WTC11 (cell line): ENCODE data around the gene GABRR1. TPM values are rescaled to one million over a fixed set of nuclear protein-coding genes. Genes with fewer than 3 reads are reported as not detected.

Experiments
- ATAC-seq: fragments of 200-7000 bp; cut with Tn5 transposase; 2 replicates; pipeline ENCODE4 v1.10.0; 2021; ENCODE audit warnings: mild to moderate bottlenecking, moderate library complexity
- CTCF ChIA-PET: fragments of 300-600 bp; sonication (Branson Sonifier 250); formaldehyde crosslinking; loops from one replicate; lab custom pipeline; 2021; ENCODE audit warnings: antibody characterized with exemption; lab: Charles Lee
- POLR2A ChIA-PET: fragments of 350-600 bp; sonication (Branson Sonifier 250); formaldehyde crosslinking; loops from one replicate; lab custom pipeline; 2021; ENCODE audit warnings: antibody characterized with exemption; lab: Charles Lee
- DNase-seq: peaks from one replicate; pipeline ENCODE4 v3.0.0; 2021; ENCODE audit warnings: low spot score
- H3K27ac Mint-ChIP-seq: 2 replicates; pipeline ENCODE4 v1.8.0; 2021; ENCODE audit warnings: mixed read lengths
- H3K27me3 Mint-ChIP-seq: 2 replicates; pipeline ENCODE4 v1.8.0; 2021; ENCODE audit warnings: low read depth, mild to moderate bottlenecking, moderate library complexity, mixed read lengths
- H3K36me3 Mint-ChIP-seq: 2 replicates; pipeline ENCODE4 v1.8.0; 2021; ENCODE audit warnings: mixed read lengths
- H3K4me1 Mint-ChIP-seq: 2 replicates; pipeline ENCODE4 v1.8.0; 2022; ENCODE audit warnings: mixed read lengths
- H3K4me3 Mint-ChIP-seq: 2 replicates; pipeline ENCODE4 v1.8.0; 2021; ENCODE audit warnings: mild to moderate bottlenecking, moderate library complexity, mixed read lengths
- H3K9me3 Mint-ChIP-seq: 2 replicates; pipeline ENCODE4 v1.8.0; 2021; ENCODE audit warnings: mixed read lengths
- AR ChIP-seq: fragments of 250-450 bp; sonication (Bioruptor Pico); IDR thresholded peaks from 2 replicates; pipeline ENCODE4 v1.9.0; 2021; ENCODE audit warnings: mild to moderate bottlenecking
- ATF1 ChIP-seq: sonication (generic); formaldehyde crosslinking; IDR thresholded peaks from 2 replicates; pipeline ENCODE4 v1.8.1; 2023; ENCODE audit warnings: mild to moderate bottlenecking, moderate library complexity, missing genetic modification reagents
- ATF2 ChIP-seq: sonication (generic); formaldehyde crosslinking; IDR thresholded peaks from 2 replicates; pipeline ENCODE4 v1.8.1; 2022; ENCODE audit warnings: low read depth, missing genetic modification reagents, borderline replicate concordance
- CDX4 ChIP-seq: fragments of 250-450 bp; sonication (Bioruptor Pico); IDR thresholded peaks from 2 replicates; pipeline ENCODE4 v1.9.0; 2021; ENCODE audit warnings: moderate library complexity, mild to moderate bottlenecking, inconsistent platforms, borderline replicate concordance
- ELF4 ChIP-seq: sonication (generic); formaldehyde crosslinking; IDR thresholded peaks from 2 replicates; pipeline ENCODE4 v1.8.1; 2022; ENCODE audit warnings: low read depth, mild to moderate bottlenecking, moderate library complexity, missing genetic modification reagents
- EMX1 ChIP-seq: fragments of 250-450 bp; sonication (Bioruptor Pico); IDR thresholded peaks from 2 replicates; pipeline ENCODE4 v1.8.0; 2021; ENCODE audit warnings: mild to moderate bottlenecking
- FOXP4 ChIP-seq: sonication (generic); formaldehyde crosslinking; IDR thresholded peaks from 2 replicates; pipeline ENCODE4 v1.8.0; 2022; ENCODE audit warnings: mild to moderate bottlenecking, missing genetic modification reagents
- IRF2 ChIP-seq: sonication (generic); formaldehyde crosslinking; IDR thresholded peaks from 2 replicates; pipeline ENCODE4 v1.8.0; 2022; ENCODE audit warnings: low read depth, missing genetic modification reagents, borderline replicate concordance
- JAZF1 ChIP-seq: fragments of 250-450 bp; sonication (Bioruptor Pico); IDR thresholded peaks from 2 replicates; pipeline ENCODE4 v1.9.0; 2021; ENCODE audit warnings: moderate library complexity, mild to moderate bottlenecking, inconsistent platforms
- KAT7 ChIP-seq: sonication (generic); formaldehyde crosslinking; IDR thresholded peaks from 2 replicates; pipeline ENCODE4 v1.8.1; 2023; ENCODE audit warnings: missing genetic modification reagents, mild to moderate bottlenecking, borderline replicate concordance
- NR1H2 ChIP-seq: sonication (generic); formaldehyde crosslinking; IDR thresholded peaks from 2 replicates; pipeline ENCODE4 v1.9.0; 2021; ENCODE audit warnings: mild to moderate bottlenecking, moderate library complexity, missing genetic modification reagents
- NR2C2 ChIP-seq: sonication (generic); formaldehyde crosslinking; IDR thresholded peaks from 2 replicates; pipeline ENCODE4 v1.8.0; 2022; ENCODE audit warnings: mild to moderate bottlenecking, missing genetic modification reagents
- STAT6 ChIP-seq: sonication (generic); formaldehyde crosslinking; conservative IDR thresholded peaks from 2 replicates; pipeline ENCODE4 v1.8.1; 2023; ENCODE audit warnings: mild to moderate bottlenecking, low read depth, missing genetic modification reagents, moderate library complexity
- ZMAT4 ChIP-seq: fragments of 250-450 bp; sonication (Bioruptor Pico); IDR thresholded peaks from 2 replicates; pipeline ENCODE4 v1.9.0; 2021; ENCODE audit warnings: mild to moderate bottlenecking
- ZNF232 ChIP-seq: sonication (generic); formaldehyde crosslinking; IDR thresholded peaks from 2 replicates; pipeline ENCODE4 v1.8.0; 2022; ENCODE audit warnings: mild to moderate bottlenecking, missing genetic modification reagents
- ZNF317 ChIP-seq: sonication (generic); formaldehyde crosslinking; IDR thresholded peaks from 2 replicates; pipeline ENCODE4 v1.8.1; 2023; ENCODE audit warnings: low read depth, mild to moderate bottlenecking, moderate library complexity, missing genetic modification reagents, borderline replicate concordance
- ZNF423 ChIP-seq: fragments of 250-450 bp; sonication (Bioruptor Pico); IDR thresholded peaks from 2 replicates; pipeline ENCODE4 v2.1.2; 2022; ENCODE audit warnings: mild to moderate bottlenecking, moderate library complexity
- ZNF425 ChIP-seq: fragments of 250-450 bp; sonication (Bioruptor Pico); conservative IDR thresholded peaks from 2 replicates; pipeline ENCODE4 v1.9.0; 2021; ENCODE audit warnings: mild to moderate bottlenecking
- ZSCAN18 ChIP-seq: fragments of 250-450 bp; sonication (Bioruptor Pico); IDR thresholded peaks from 2 replicates; pipeline ENCODE4 v2.1.2; 2022; ENCODE audit warnings: mild to moderate bottlenecking, moderate library complexity
- total RNA-seq: library from RNA; stranded (reverse); gene quantifications from 3 replicates; pipeline ENCODE4 v1.2.3, GENCODE V29; 2021

The GABRR1 gene
- total RNA-seq, 1 experiment from 2014 or later: 0.24 TPM

- CTCF ChIA-PET: interaction anchor here (1.6 kb wide), 1 partner anchor 238 kb away, joined by 5 read pairs; no protein-coding TSS in a partner anchor
- TF ChIP-seq ZMAT4 (CRISPR knock-in tag) (0 out of 2 replicates have a peak, but pooled peaks have one; percentile 57), ATF1 (no peak)
- Mint-ChIP-seq H3K36me3 (peaks cover under 1% of the 10 kb centered on the region), H3K4me3 (no peak overlapping the region), H3K4me1 (peaks cover 13% of the 10 kb centered on the region), H3K9me3 (peaks cover 7% of the 10 kb centered on the region), H3K27ac (no peak overlapping the region), H3K27me3 (peaks cover 97% of the 10 kb centered on the region)
- DNase-seq (peak; percentile 29), ATAC-seq (peak; percentile 81)
- POLR2A ChIA-PET: no interaction called here
Measured at GRCh38 chr6:89133981-89134380, 83.2 kb downstream of the GABRR1 start.

- Mint-ChIP-seq H3K36me3 (peaks cover 13% of the 10 kb centered on the region), H3K4me1 (peaks cover 13% of the 10 kb centered on the region), H3K9me3 (peaks cover 22% of the 10 kb centered on the region), H3K27ac (no peak overlapping the region), H3K4me3 (no peak overlapping the region), H3K27me3 (peaks cover 94% of the 10 kb centered on the region)
- no peak for ATAC-seq
- ChIA-PET POLR2A (no interaction called here), CTCF (no interaction called here)
- no peak for DNase-seq
- TF ChIP-seq STAT6 (CRISPR knock-in tag) (no peak), ATF2 (CRISPR knock-in tag) (no peak), ZNF317 (CRISPR knock-in tag) (no peak), ZSCAN18 (CRISPR knock-in tag) (no peak), ZNF425 (CRISPR knock-in tag) (no peak), ELF4 (CRISPR knock-in tag) (no peak), KAT7 (CRISPR knock-in tag) (no peak), NR2C2 (CRISPR knock-in tag) (no peak), ZNF423 (CRISPR knock-in tag) (no peak), IRF2 (CRISPR knock-in tag) (no peak), FOXP4 (CRISPR knock-in tag) (no peak), ATF1 (no peak), ZNF232 (CRISPR knock-in tag) (no peak), CDX4 (CRISPR knock-in tag) (no peak), NR1H2 (CRISPR knock-in tag) (no peak), JAZF1 (no peak), AR (CRISPR knock-in tag) (no peak), EMX1 (CRISPR knock-in tag) (no peak)
Measured at GRCh38 chr6:89132057-89132456, 85.1 kb downstream of the GABRR1 start.
